Measurements from ENCODE around the gene TOP3B.
"Not testable (repeated sequence)": the region's sequence is repeated elsewhere in the genome, so short reads cannot be mapped to it uniquely, and the experiment has no call there.

TOP3B gene

GRCh38 chr22:21910367-21910766 is 72.2 kb downstream of the TOP3B start:
- in situ Hi-C loops (cut with MboI; ENCODE audit: low sequenced_read_pairs) = not testable (repeated sequence)

GRCh38 chr22:21909871-21910270 is 72.7 kb downstream of the TOP3B start:
- in situ Hi-C loops (cut with MboI; ENCODE audit: low sequenced_read_pairs) = no loop called here

- in situ Hi-C loops (cut with MboI; ENCODE audit: low sequenced_read_pairs) = no loop called here
These were observed 74.7 kb downstream of the TOP3B start for GRCh38 chr22:21907638-21908522.

Data from HL-60/S4 treated with retinoic acid at 250 ng/mL for 4 days and 3 days (cell line).